GM12878 (cell line): Measurements from ENCODE around the gene TRAPPC3.

Source experiments
- BCLAF1 ChIP-seq: fragments of 450-650 bp; IDR thresholded peaks from 2 replicates; pipeline ENCODE4 v1.6.1; 2017; ENCODE audit warnings: antibody characterized with exemption, mild to moderate bottlenecking, moderate library complexity
- CTCF ChIP-seq, 3 experiments: IDR thresholded peaks in 2 of 3; conservative IDR thresholded peaks in 1 of 3; 2 replicates each; pipeline ENCODE4 v1.5.1; 2011; ENCODE audit warnings: low read depth in 3 of 3, low read length in 3 of 3, mild to moderate bottlenecking in 3 of 3, control low read depth in 2 of 3, moderate library complexity in 2 of 3, inconsistent platforms in 1 of 3, mixed read lengths in 1 of 3; ENCODE audit not compliant: control insufficient read depth in 2 of 3, insufficient read depth in 1 of 3; ENCODE audit errors: extremely low read depth in 1 of 3
- EP300 ChIP-seq, 2 experiments: fragments of 150-350 bp in 1 of 2; IDR thresholded peaks; 2 replicates each; pipeline ENCODE4 v1.6.1; 2011 to 2012; ENCODE audit warnings: low read depth in 2 of 2, low read length in 2 of 2, borderline replicate concordance in 1 of 2, improper control_type of control experiment in 1 of 2, inconsistent platforms in 1 of 2; ENCODE audit not compliant: control insufficient read depth in 1 of 2
- EZH2 ChIP-seq: IDR thresholded peaks from 2 replicates; pipeline ENCODE4 v1.6.1; 2012; ENCODE audit warnings: low read depth, mild to moderate bottlenecking, control low read depth, inconsistent platforms, low read length, borderline replicate concordance; ENCODE audit not compliant: control insufficient read depth
- FOXM1 ChIP-seq: IDR thresholded peaks from 2 replicates; pipeline ENCODE4 v1.6.1; 2012; ENCODE audit warnings: low read depth, mild to moderate bottlenecking, inconsistent platforms, low read length, moderate library complexity
- NKRF ChIP-seq: fragments of 450-650 bp; conservative IDR thresholded peaks from 2 replicates; pipeline ENCODE4 v1.6.1; 2017; ENCODE audit warnings: mild to moderate bottlenecking, moderate library complexity
- SMC3 ChIP-seq: IDR thresholded peaks from 2 replicates; pipeline ENCODE4 v1.6.1; 2011; ENCODE audit warnings: low read length, improper control_type of control experiment, borderline replicate concordance
- TCF12 ChIP-seq: IDR thresholded peaks from 2 replicates; pipeline ENCODE4 v1.6.1; 2011; ENCODE audit warnings: low read depth, mild to moderate bottlenecking, low read length
- ZBTB11 ChIP-seq: fragments of 450-650 bp; formaldehyde crosslinking; IDR thresholded peaks from 2 replicates; pipeline ENCODE4 v1.5.0; 2022; ENCODE audit warnings: mild to moderate bottlenecking, missing genetic modification characterization
- ZNF384 ChIP-seq: IDR thresholded peaks from 2 replicates; pipeline ENCODE4 v1.6.1; 2012; ENCODE audit warnings: low read depth, mild to moderate bottlenecking, low read length, improper control_type of control experiment, borderline replicate concordance
- TF ChIP-seq, protein P1 (sequence below): IDR thresholded peaks from 2 replicates; pipeline ENCODE4 v1.6.1; 2012; ENCODE audit warnings: low read length, inconsistent platforms

- TF ChIP-seq, protein P1, sequence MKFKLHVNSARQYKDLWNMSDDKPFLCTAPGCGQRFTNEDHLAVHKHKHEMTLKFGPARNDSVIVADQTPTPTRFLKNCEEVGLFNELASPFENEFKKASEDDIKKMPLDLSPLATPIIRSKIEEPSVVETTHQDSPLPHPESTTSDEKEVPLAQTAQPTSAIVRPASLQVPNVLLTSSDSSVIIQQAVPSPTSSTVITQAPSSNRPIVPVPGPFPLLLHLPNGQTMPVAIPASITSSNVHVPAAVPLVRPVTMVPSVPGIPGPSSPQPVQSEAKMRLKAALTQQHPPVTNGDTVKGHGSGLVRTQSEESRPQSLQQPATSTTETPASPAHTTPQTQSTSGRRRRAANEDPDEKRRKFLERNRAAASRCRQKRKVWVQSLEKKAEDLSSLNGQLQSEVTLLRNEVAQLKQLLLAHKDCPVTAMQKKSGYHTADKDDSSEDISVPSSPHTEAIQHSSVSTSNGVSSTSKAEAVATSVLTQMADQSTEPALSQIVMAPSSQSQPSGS, result no peak
- TF ChIP-seq ZNF384 (no peak), TCF12 (no peak), SMC3 (no peak), ZBTB11 (CRISPR knock-in tag) (no peak), BCLAF1 (no peak), NKRF (no peak), FOXM1 (no peak), CTCF (IDR thresholded peaks at IDR 0.05 in 2 of 3, conservative IDR thresholded peaks at IDR 0.05 in 1 of 3; ENCODE audit: control insufficient read depth in 2 of 3, extremely low read depth in 1 of 3, insufficient read depth in 1 of 3, low read depth in 3 of 3, low read length in 3 of 3) (no peak), EP300 (IDR thresholded peaks at IDR 0.05; ENCODE audit: borderline replicate concordance in 1 of 2, control insufficient read depth in 1 of 2, low read depth in 2 of 2, low read length in 2 of 2) (no peak), EZH2 (no peak)
Observed at GRCh38 chr1:36128126-36128904, 21.0 kb downstream of the TRAPPC3 start.
